ENCODE data around the gene ABCC5. TPM values are rescaled to one million over a fixed set of nuclear protein-coding genes. Genes with fewer than 3 reads are reported as not detected.

Gene ABCC5
- total and polyA plus RNA-seq, 12 donors, result 12.1 to 89.6 (median 40.9) TPM

DNA sequence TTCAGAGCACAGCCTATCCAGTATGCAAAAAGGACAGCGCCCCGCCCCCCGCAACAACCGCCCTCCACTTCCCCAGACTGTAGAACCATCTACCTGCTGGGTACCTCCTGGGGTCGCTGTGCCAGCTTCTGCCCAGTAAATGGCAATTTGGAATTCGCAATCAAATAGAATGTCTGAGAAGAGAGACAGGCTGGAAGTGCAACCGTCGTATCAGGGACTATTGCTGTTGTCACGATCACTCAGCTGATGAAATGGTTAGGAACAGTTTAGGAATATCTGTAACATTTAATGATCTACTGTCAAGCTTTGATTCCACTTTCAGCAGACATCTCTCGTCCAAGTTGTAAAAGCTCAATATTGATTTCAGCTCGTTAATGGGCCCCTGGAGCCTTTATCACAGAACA is 119.7 kb downstream of the ABCC5 start:
- H3K4me3 ChIP-seq, result no peak overlapping the region
- peaks cover 0 to 4% (median 0%) of the 10 kb centered on the region in 9 donors for H3K4me1 ChIP-seq
- H3K27ac ChIP-seq, result no peak overlapping the region
- DNase-seq (no peak), ATAC-seq (no peak)
- intact Hi-C loops (cut with DNase I), result loop anchor here (5.0 to 10.0 kb wide), 12 partner anchors 107 to 647 kb away; partner anchors contain the start of genes ALG3 (in 9 of the 10), EEF1AKMT4 (in 9 of the 10), ABCC5 (in 4 of the 10) and PSMD2 (in 2 of the 10)
- 57 to 61% methylated on average over 11 of the region's 11 CpGs for WGBS, 2 donors
- H3K9me3 ChIP-seq, result no peaks in the 10 kb centered on the region
- no peaks in the 10 kb centered on the region for H3K36me3 ChIP-seq
- TF ChIP-seq, protein P1, sequence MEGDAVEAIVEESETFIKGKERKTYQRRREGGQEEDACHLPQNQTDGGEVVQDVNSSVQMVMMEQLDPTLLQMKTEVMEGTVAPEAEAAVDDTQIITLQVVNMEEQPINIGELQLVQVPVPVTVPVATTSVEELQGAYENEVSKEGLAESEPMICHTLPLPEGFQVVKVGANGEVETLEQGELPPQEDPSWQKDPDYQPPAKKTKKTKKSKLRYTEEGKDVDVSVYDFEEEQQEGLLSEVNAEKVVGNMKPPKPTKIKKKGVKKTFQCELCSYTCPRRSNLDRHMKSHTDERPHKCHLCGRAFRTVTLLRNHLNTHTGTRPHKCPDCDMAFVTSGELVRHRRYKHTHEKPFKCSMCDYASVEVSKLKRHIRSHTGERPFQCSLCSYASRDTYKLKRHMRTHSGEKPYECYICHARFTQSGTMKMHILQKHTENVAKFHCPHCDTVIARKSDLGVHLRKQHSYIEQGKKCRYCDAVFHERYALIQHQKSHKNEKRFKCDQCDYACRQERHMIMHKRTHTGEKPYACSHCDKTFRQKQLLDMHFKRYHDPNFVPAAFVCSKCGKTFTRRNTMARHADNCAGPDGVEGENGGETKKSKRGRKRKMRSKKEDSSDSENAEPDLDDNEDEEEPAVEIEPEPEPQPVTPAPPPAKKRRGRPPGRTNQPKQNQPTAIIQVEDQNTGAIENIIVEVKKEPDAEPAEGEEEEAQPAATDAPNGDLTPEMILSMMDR (IDR thresholded peaks at IDR 0.05), result no peak
- H3K27me3 ChIP-seq, result peaks cover 0 to 45% (median 0%) of the 10 kb centered on the region in 7 donors

GRCh38 chr3:183897606-183898005 is 120.1 kb downstream of the ABCC5 start:
- no peak overlapping the region for H3K27ac ChIP-seq
- H3K27me3 ChIP-seq, result peaks cover 0 to 45% (median 0%) of the 10 kb centered on the region in 7 donors
- no peaks in the 10 kb centered on the region for H3K36me3 ChIP-seq
- TF ChIP-seq, protein P1 (IDR thresholded peaks at IDR 0.05), result no peak
- DNase-seq, result no peak
- 84 to 88% methylated on average over 4 of the region's 4 CpGs for WGBS, 2 donors
- no peak for ATAC-seq
- H3K4me1 ChIP-seq, result peaks cover 0 to 4% (median 0%) of the 10 kb centered on the region in 9 donors
- H3K9me3 ChIP-seq, result no peaks in the 10 kb centered on the region
- H3K4me3 ChIP-seq, result no peak overlapping the region
- intact Hi-C loops (cut with DNase I), result loop anchor here (2.0 to 10.0 kb wide), 13 partner anchors 107 to 647 kb away; partner anchors contain the start of genes ALG3 (in 9 of the 10), EEF1AKMT4 (in 9 of the 10), ABCC5 (in 5 of the 10) and PSMD2 (in 2 of the 10)

DNA sequence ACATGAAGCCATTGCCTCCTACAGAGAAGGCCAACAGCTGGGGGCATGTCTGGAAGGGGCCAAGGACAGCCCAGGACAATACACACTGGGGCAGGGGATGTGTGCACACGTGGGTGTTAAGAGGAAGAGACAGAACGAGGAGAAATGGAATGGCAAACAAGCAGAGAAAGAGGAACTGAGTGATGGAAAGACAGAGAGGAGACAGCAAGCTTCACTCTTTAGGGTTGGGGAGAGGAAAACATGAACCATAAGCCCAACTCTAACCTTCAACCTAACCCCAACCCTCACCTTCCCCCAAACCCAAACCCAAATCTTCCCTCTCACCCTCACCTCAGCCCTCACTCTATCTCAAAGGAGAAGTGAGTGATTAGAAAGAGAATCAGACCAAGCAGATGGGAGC is 121.1 kb downstream of the ABCC5 start:
- peaks cover 0 to 4% (median 0%) of the 10 kb centered on the region in 9 donors for H3K4me1 ChIP-seq
- intact Hi-C loops (cut with DNase I), result loop anchor here (2.0 to 10.0 kb wide), 13 partner anchors 108 to 648 kb away; partner anchors contain the start of genes ALG3 (in 9 of the 10), EEF1AKMT4 (in 9 of the 10), ABCC5 (in 5 of the 10) and PSMD2 (in 2 of the 10)
- H3K36me3 ChIP-seq, result no peaks in the 10 kb centered on the region
- no peak for DNase-seq
- TF ChIP-seq, protein P1 (IDR thresholded peaks at IDR 0.05), result no peak
- no peak overlapping the region for H3K4me3 ChIP-seq
- H3K9me3 ChIP-seq, result no peaks in the 10 kb centered on the region
- no peak overlapping the region for H3K27ac ChIP-seq
- ATAC-seq, result no peak
- H3K27me3 ChIP-seq, result peaks cover 0 to 45% (median 0%) of the 10 kb centered on the region in 7 donors
- WGBS, 2 donors, result 39 to 47% methylated on average over 2 of the region's 2 CpGs

DNA sequence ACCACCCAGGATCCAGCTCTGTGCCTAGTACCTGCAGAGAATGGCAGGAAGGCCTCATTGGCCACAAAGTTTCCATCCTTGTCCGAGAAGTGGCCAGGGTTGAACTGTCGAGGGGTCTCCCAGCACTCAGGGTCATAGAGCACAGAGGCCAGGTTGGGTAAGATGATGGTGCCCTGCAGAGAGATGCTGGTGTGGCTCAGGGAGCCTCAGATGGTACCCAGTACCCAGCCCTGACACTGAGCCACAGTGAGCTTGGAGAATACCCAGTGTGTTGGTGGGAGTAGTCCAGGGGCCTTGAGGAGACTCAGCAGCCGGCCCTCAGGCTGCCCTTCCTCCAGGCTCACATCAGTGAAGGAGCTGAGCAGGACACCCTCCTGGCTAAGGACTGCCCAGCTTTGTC is 121.5 kb downstream of the ABCC5 start:
- Histone ChIP-seq H3K27ac (no peak overlapping the region), H3K36me3 (no peaks in the 10 kb centered on the region), H3K27me3 (peaks cover 0 to 48% (median 0%) of the 10 kb centered on the region in 7 donors), H3K9me3 (no peaks in the 10 kb centered on the region), H3K4me1 (peaks cover 0 to 4% (median 0%) of the 10 kb centered on the region in 9 donors), H3K4me3 (no peak overlapping the region)
- peak in 1 of 8 donors; percentile 58 for ATAC-seq
- no peak for DNase-seq
- TF ChIP-seq, protein P1 (IDR thresholded peaks at IDR 0.05), result no peak
- 77 to 78% methylated on average over 3 of the region's 3 CpGs for WGBS, 2 donors
- intact Hi-C loops (cut with DNase I), result loop anchor here (2.0 to 10.0 kb wide), 13 partner anchors 109 to 649 kb away; partner anchors contain the start of genes ALG3 (in 9 of the 10), EEF1AKMT4 (in 9 of the 10), ABCC5 (in 5 of the 10) and PSMD2 (in 2 of the 10)
